GM21576 (cell line): ENCODE results near the gene HEPACAM.

Source experiments
- ATAC-seq: cut with Tn5 transposase; IDR thresholded peaks from one replicate; pipeline ENCODE4 v1.9.1; 2021; ENCODE audit warnings: mild to moderate bottlenecking, moderate library complexity; ENCODE audit not compliant: unreplicated experiment

Gene HEPACAM

GRCh38 chr11:124902616-124903015, 33.2 kb downstream of the HEPACAM start:
- no peak for ATAC-seq

GRCh38 chr11:124900464-124900863, 35.4 kb downstream of the HEPACAM start:
- ATAC-seq, result no peak

- ATAC-seq, result no peak
Measured at GRCh38 chr11:124899383-124900145, 36.3 kb downstream of the HEPACAM start.

- ATAC-seq, result no peak
Measured at GRCh38 chr11:124898711-124899110, 37.1 kb downstream of the HEPACAM start.

- ATAC-seq, result no peak
Measured at GRCh38 chr11:124898263-124898680, 37.6 kb downstream of the HEPACAM start.

- no peak for ATAC-seq
Measured at GRCh38 chr11:124897674-124898262, 38.1 kb downstream of the HEPACAM start, which contains the start of gene ROBO4. Gene ROBO4 (minus strand): TSS chr11:124897865. CDS start chr11:124897795, 70 bp downstream.

GRCh38 chr11:124896821-124897391, 38.9 kb downstream of the HEPACAM start:
- ATAC-seq, result no peak

GRCh38 chr11:124896071-124896750, 39.6 kb downstream of the HEPACAM start:
- ATAC-seq, result no peak

GRCh38 chr11:124895471-124895971, 40.3 kb downstream of the HEPACAM start:
- ATAC-seq, result no peak

GRCh38 chr11:124894606-124895430, 41.0 kb downstream of the HEPACAM start:
- no peak for ATAC-seq

GRCh38 chr11:124893781-124894401, 42.0 kb downstream of the HEPACAM start:
- ATAC-seq, result no peak

GRCh38 chr11:124892750-124893454, 42.9 kb downstream of the HEPACAM start:
- ATAC-seq, result no peak

GRCh38 chr11:124892146-124892545, 43.7 kb downstream of the HEPACAM start:
- no peak for ATAC-seq

GRCh38 chr11:124891373-124891861, 44.4 kb downstream of the HEPACAM start:
- no peak for ATAC-seq

GRCh38 chr11:124890683-124891372, 45.0 kb downstream of the HEPACAM start:
- ATAC-seq, result no peak

GRCh38 chr11:124890151-124890550, 45.7 kb downstream of the HEPACAM start:
- ATAC-seq, result no peak

- no peak for ATAC-seq
Measured at GRCh38 chr11:124889191-124890091, 46.4 kb downstream of the HEPACAM start.

GRCh38 chr11:124887667-124888013, 48.2 kb downstream of the HEPACAM start:
- ATAC-seq, result no peak
